ENCODE measurements around the gene SULT2B1.

DNA sequence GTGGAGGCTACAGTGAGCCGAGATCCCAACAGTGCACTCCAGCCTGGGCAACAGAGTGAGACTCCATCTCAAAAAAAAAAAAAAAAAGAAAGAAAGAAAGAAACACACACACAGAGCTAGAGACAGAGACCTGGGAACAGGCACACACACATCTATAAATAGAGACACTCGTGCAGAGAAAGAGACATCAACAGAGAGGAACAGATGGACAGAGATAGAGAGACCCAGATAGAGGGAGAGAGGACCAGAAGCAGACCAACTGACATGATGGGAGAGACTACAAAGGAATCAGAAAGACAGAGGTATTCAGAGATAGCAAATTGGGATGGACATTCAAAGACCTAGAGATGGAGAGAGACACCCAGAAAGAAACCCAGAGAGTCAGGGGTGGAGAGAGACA, 96.2 kb downstream of the SULT2B1 start:
- TF ChIP-seq, protein P1, sequence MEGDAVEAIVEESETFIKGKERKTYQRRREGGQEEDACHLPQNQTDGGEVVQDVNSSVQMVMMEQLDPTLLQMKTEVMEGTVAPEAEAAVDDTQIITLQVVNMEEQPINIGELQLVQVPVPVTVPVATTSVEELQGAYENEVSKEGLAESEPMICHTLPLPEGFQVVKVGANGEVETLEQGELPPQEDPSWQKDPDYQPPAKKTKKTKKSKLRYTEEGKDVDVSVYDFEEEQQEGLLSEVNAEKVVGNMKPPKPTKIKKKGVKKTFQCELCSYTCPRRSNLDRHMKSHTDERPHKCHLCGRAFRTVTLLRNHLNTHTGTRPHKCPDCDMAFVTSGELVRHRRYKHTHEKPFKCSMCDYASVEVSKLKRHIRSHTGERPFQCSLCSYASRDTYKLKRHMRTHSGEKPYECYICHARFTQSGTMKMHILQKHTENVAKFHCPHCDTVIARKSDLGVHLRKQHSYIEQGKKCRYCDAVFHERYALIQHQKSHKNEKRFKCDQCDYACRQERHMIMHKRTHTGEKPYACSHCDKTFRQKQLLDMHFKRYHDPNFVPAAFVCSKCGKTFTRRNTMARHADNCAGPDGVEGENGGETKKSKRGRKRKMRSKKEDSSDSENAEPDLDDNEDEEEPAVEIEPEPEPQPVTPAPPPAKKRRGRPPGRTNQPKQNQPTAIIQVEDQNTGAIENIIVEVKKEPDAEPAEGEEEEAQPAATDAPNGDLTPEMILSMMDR (IDR thresholded peaks at IDR 0.05; ENCODE audit: low read depth, low read length): no peak
- TF ChIP-seq, protein P2, sequence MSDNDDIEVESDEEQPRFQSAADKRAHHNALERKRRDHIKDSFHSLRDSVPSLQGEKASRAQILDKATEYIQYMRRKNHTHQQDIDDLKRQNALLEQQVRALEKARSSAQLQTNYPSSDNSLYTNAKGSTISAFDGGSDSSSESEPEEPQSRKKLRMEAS (IDR thresholded peaks at IDR 0.05; ENCODE audit: low read depth, low read length): no peak
- TF ChIP-seq MYC (IDR thresholded peaks at IDR 0.05; ENCODE audit: low read depth, low read length) (no peak), POLR2A (IDR thresholded peaks at IDR 0.05; ENCODE audit: extremely low read depth, insufficient read length) (no peak)

Data from NB4 (cell line).